ENCODE measurements around the gene TYW1B.
"Not testable (repeated sequence)": the region's sequence is repeated elsewhere in the genome, so short reads cannot be mapped to it uniquely, and the experiment has no call there.

- TF ChIP-seq CTCF (conservative IDR thresholded peaks at IDR 0.05; ENCODE audit: low read depth, low read length); MXI1 (IDR thresholded peaks at IDR 0.05; ENCODE audit: borderline replicate concordance, low read depth, low read length); BHLHE40 (IDR thresholded peaks at IDR 0.05; ENCODE audit: low read depth, low read length); ELK1 (IDR thresholded peaks at IDR 0.05; ENCODE audit: borderline replicate concordance, low read depth, low read length); POLR2A (IDR thresholded peaks at IDR 0.05; ENCODE audit: low read depth, low read length); RAD21 (IDR thresholded peaks at IDR 0.05; ENCODE audit: low read length); CHD1 (IDR thresholded peaks at IDR 0.05; ENCODE audit: low read depth, low read length); SMC3 (IDR thresholded peaks at IDR 0.05; ENCODE audit: low read depth, low read length); MAFK (IDR thresholded peaks at IDR 0.05; ENCODE audit: low read depth, low read length); CEBPB (IDR thresholded peaks at IDR 0.05; ENCODE audit: low read depth, low read length); FOS (IDR thresholded peaks at IDR 0.05; ENCODE audit: low read depth, low read length); RFX5 (IDR thresholded peaks at IDR 0.05; ENCODE audit: low read depth, low read length): not testable (repeated sequence)
These were observed 272.8 kb downstream of the TYW1B start for GRCh38 chr7:72555238-72555637.

Measured in IMR-90 (cell line).